HG02763 (cell line): ENCODE measurements around the gene SLC13A3.

Source experiments
- ATAC-seq: cut with Tn5 transposase; IDR thresholded peaks from one replicate; pipeline ENCODE4 v1.9.1; 2021; ENCODE audit warnings: mild to moderate bottlenecking, moderate library complexity; ENCODE audit not compliant: unreplicated experiment

Gene SLC13A3, protein sequence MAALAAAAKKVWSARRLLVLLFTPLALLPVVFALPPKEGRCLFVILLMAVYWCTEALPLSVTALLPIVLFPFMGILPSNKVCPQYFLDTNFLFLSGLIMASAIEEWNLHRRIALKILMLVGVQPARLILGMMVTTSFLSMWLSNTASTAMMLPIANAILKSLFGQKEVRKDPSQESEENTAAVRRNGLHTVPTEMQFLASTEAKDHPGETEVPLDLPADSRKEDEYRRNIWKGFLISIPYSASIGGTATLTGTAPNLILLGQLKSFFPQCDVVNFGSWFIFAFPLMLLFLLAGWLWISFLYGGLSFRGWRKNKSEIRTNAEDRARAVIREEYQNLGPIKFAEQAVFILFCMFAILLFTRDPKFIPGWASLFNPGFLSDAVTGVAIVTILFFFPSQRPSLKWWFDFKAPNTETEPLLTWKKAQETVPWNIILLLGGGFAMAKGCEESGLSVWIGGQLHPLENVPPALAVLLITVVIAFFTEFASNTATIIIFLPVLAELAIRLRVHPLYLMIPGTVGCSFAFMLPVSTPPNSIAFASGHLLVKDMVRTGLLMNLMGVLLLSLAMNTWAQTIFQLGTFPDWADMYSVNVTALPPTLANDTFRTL

GRCh38 chr20:46651091-46651962, at the start of gene SLC13A3:
Gene SLC13A3 (minus strand): TSS chr20:46651459. CDS start chr20:46651421, 38 bp downstream.
- no peak for ATAC-seq

DNA sequence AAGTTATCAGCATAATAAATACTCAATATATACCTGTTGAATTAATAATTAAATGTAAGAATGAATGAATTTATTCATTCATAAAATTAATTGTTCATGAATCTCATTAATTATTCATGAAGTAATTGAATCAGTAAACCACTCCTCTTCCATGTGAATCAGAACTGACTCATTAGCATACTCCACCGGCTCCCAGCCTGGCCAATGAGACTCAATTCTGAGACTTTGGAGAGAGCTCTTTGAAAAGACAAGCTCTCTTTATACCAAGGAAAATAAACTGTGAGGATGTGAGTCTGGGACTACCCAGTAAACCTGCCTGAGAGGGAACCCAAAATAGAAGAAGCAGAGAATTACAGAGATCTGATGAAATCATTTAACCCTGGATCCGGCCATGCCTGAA, 49.8 kb upstream of the SLC13A3 start:
- ATAC-seq: no peak

DNA sequence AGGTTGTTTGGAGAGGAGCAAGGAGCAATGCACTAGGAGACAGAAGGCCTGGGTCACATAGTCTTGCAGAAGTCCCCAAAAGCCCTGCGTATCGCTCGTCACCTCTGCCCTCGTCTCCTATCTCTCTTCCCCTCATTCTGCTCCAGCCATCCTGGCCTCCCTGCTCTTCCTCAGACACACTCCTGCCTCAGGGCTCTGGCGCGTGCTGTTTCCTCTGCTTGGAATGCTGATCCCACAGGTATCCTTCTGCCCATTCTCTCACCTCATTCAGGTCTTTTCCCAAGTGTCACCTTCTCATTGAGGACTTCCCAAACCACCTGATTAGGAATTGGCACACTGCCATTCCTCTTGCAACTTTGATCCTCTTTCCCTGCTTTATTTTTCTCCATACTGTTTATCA, 49.2 kb upstream of the SLC13A3 start:
- ATAC-seq: no peak

DNA sequence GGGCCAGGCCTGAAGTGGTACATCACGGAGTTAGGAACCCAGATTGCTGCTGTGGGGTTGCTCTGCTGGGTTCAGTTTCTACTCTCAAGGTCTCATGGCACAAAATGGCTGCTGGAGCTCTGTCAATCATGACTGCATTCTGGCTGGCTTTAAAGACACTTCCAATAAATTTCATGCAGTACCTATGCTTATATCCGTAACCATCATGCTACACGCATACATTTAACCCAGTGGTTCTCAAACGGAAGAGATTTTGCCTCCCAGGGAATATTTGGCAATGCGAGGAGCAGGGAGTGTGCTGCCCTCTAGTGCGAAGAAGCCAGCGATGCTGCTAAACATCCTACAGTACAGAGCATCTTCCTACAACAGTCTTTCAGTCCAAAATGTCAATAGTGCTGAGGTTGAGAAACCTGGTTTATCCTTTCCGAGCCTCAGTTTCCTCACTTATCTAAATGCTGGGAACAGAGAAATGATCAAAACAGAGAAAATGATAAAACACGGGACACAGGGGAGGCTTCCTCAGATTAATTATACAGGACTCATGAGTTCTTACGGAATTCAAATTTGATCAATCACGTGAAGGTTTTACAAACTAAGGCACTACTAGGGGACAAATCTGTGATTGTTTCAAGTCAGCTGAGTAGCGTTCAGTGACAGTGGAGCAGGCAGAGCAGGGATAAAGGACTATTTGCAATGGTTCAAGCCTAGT, 48.5 kb upstream of the SLC13A3 start:
- no peak for ATAC-seq

DNA sequence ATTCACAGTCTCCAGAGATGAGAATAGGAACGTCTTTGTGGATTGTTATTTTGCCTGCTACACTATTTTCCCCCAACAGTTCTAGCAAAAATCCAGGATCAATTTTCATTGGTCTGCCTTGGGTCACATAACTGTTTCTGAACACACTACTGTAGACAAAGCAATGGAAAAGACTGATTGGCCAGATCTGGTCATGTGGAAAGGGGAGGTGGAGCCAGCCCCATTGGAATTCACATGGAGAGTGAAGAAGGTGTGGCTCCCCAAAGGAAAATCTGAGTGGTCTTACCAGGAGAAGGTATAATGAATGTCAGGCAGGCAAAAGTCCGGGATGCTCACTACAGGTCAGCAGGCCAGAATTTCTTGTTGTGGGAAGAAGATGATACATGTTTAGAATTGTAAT, 47.5 kb upstream of the SLC13A3 start:
- ATAC-seq: no peak

DNA sequence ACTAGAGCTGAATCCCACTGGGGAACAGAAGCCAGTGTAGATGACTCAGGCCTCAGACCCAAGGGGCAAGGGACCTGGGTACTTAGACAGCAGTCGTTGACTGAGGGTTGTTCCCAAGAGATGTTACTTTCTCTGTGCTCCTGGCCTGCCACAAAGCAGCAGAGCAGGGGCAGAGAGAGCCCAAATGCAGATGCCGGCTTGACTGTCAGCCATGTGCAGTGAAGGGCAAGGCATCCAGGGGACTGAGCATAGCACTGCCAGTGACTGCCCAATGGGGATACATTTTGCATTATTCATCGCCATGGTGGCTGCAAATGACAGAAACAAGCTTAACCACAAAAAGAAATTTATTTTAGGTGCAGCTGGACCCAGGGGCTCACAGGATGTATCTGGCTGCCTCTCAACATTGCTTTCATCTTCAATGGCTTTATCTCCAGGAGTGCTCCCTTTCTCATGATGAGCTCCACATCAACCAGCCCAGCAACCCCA, 45.6 kb upstream of the SLC13A3 start:
- no peak for ATAC-seq

- no peak for ATAC-seq
Measured at GRCh38 chr20:46695892-46696291, 44.6 kb upstream of the SLC13A3 start.

DNA sequence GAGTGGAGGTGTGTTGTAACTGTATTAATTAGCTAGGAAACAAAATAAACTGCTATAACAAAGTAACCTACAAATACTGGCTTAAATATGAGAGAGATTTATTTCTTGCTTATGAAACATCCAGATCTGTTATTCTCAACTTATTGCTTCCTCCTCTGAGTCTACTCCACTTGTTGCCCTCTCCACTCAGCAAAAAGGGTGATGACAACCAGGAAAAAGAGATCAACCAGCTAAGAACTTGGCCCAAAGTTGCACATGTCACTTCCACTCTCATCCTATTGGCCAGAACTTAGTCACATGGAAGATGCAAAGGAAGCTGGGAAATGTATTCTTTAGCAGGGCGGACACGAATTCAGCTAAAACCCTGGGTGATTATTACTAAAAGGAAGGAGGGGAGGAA, 43.2 kb upstream of the SLC13A3 start:
- ATAC-seq: no peak

- ATAC-seq: no peak
Measured at GRCh38 chr20:46691196-46691595, 39.9 kb upstream of the SLC13A3 start.

DNA sequence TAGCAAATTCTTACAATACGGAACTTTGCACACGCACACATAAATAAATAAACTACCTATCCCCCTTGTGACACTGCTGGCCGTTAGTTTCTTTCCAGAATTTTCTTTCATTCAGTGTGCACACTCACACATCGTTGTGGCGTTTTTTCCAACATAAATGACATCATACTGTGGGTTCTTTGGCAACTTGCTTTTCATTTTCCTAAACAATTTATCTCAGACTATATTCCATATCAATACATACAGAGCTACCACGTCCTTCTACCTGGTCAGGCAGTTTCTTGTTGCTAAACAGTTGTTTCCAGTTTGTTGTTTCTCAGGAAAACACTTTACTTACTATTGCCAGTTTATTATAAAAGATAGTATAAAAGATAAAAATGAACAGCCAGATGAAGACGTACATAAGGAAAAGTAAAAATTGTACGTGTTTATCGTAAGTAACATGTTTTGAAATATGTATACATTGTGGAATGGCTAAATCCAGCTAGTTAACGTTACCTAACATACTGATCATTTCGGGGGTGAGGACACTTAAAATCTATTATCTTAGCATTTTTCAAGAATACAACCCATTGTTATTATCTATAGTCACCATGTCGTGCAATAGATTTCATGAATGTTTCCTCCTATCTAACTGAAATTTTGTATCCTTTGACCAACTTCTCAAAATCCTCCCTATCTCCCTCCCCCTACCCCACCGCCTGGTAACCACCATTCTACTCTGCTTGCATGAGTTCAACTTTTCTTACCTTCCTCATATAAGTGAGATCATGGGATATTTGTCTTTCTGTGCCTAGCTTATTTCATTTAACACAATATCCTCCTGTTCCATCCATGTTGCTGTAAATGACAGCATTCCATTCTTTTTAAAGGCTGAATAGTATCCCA, 39.2 kb upstream of the SLC13A3 start:
- ATAC-seq: no peak

DNA sequence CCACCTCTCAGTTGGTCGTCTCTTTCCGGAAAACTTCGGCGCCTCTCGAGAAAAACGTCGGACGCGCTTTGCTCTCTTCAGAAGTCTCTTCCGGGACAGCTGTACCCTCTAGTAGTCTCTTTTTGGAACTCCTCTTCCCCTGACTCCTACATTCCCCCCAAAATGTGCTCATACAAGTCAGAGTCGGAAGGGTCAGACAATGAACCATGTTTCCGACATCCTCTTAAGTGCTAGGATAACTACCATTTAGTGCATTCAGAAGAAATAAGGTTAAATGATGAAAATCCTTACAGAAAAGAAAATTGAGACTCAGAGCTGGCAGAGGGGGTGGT, 38.5 kb upstream of the SLC13A3 start:
- ATAC-seq: no peak

GRCh38 chr20:46689082-46689753, 38.0 kb upstream of the SLC13A3 start, which contains the start of gene TP53RK:
Gene TP53RK (minus strand): TSS chr20:46689444. CDS start chr20:46689414, 30 bp downstream.
- ATAC-seq: peak; percentile 90

DNA sequence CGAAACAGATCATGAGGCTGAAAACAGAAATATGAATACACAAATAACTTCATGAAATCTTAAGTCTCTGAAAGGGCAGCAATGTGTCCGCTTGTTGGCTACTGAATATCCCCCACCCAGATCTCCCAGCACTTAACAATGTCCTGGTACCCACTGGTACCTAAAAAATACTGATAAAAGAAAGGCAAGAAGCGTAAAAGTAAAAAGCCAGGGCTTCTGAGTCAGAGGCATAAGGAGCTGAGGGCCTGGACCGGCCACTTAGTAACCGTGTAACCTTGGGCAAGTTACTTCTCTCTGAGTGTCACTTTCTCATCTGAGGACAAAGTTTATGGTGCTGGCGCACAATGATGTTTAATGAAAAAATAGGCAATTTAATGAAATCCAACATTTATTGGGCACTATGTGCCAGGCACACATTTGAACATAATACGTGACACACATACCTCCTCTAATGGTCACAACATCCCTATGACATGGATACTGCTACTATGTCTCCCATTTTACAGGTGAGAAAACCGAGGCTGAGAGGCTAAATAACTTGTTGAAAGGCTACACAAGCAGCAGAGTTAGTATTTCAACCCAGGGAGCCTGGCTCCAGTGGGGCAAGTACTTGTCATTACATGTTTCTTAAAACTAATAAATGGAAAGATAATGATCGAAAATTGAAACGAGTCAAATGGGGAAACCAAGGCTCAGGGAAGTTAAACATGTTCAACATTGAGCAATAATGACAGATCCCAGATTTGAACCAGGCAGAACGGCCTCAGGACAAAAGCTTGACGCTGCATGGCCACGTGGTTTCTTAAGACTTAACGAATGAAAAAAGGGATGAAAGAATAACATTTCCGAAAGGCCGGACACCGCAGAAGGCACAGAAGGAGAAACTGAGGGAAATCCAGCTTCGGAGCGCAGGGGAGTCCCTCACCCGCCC, 37.2 kb upstream of the SLC13A3 start:
- no peak for ATAC-seq

DNA sequence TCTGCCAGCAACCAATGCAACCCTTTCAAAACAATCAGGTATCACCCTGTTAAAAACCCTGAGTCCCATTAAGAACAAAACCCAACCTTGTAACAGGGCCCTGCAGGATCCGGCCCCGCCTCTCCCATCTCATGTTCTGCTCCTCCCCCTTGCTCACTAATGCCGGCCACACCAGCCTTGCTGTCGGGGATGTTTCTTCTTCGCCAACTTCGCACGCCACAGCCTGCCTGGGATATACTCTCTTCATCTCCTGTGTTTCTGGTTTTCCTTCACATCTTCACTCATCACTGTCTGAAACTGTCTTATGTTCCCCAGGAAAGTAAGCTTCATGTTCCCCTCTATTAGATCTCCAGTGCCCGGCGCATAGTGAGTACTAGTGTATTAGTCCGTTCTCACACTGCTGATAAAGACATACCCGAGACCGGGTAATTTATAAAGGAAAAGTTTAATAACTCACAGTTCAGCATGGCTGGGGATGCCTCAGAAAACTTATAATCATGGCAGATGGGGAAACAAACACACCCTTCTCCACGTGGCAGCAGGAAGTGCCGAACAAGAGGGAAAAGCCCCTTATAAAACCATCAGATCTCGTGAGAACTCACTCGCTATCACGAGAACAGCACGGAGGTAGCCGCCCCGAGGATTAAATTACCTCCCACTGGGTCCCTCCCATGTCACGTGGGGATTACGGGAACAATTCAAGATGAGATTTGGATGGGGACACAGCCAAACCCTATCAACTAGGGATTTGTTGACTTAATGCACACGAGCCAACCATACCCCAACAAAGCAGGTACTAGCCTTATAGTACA, 32.9 kb upstream of the SLC13A3 start:
- ATAC-seq: no peak

DNA sequence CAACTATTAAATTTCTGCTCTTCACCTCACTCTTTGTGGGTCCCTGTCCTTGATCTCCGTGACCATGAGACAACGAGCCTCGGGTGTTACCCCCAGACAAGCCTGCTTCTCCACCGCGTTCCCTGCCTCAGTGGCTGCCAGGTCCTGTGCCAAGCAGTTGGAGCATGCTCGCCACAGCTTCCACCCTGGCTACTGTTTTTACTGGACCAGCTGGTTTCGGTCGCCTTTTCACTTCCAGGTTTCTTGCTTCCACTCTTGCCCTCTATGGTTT, 32.3 kb upstream of the SLC13A3 start:
- no peak for ATAC-seq

- no peak for ATAC-seq
Measured at GRCh38 chr20:46683011-46683667, 31.9 kb upstream of the SLC13A3 start.
